ENCODE results near the gene UTY. TPM values are rescaled to one million over a fixed set of nuclear protein-coding genes. Genes with fewer than 3 reads are reported as not detected.

UTY gene
- total RNA-seq, 1 experiment from 2014 or later = not detected

- Histone ChIP-seq H3K36me3 (ENCODE audit: low read depth, low read length) (no peaks in the 10 kb centered on the region), H3K9ac (ENCODE audit: low read length) (no peak overlapping the region), H4K20me1 (ENCODE audit: low read length) (no peaks in the 10 kb centered on the region), H3K27ac (ENCODE audit: low read length) (no peak overlapping the region), H3K9me2 (replicated peaks; ENCODE audit: low read length) (no peaks in the 10 kb centered on the region), H3K79me2 (ENCODE audit: low read length) (no peaks in the 10 kb centered on the region), H3K4me3 (ENCODE audit: low read length) (no peak overlapping the region), H3F3A (ENCODE audit: low read length, unreplicated experiment) (no peaks in the 10 kb centered on the region), H3K27me3 (ENCODE audit: low read length) (no peaks in the 10 kb centered on the region), H3K4me2 (ENCODE audit: low read length) (no peak overlapping the region), H2AFZ (ENCODE audit: low read length) (no peak overlapping the region), H3K4me1 (ENCODE audit: insufficient read depth, low read length) (no peaks in the 10 kb centered on the region), H3K9me3 (ENCODE audit: low read length) (no peaks in the 10 kb centered on the region)
- no TSS peak for BruUV-seq (replicated peaks)
- intact Hi-C loops (cut with micrococcal nuclease) = no loop called here
- ATAC-seq = no peak
- TF ChIP-seq EZH2phosphoT487 (IDR thresholded peaks at IDR 0.05; ENCODE audit: borderline replicate concordance, low read length) (no peak), EZH2 (IDR thresholded peaks at IDR 0.05; ENCODE audit: low read length, unreplicated experiment) (no peak), CTCF (conservative IDR thresholded peaks at IDR 0.05; ENCODE audit: low read depth, low read length) (no peak)
- DNase-seq = no peak
- CTCF ChIA-PET = no interaction called here
- POLR2A ChIA-PET (ENCODE audit: unreplicated experiment) = no interaction called here
Measured at GRCh38 chrY:13443146-13443545, 36.7 kb downstream of the UTY start.

- H4K20me1 ChIP-seq (ENCODE audit: low read length) = no peaks in the 10 kb centered on the region
- no peak for ATAC-seq
- no peaks in the 10 kb centered on the region for H3K79me2 ChIP-seq (ENCODE audit: low read length)
- no peak overlapping the region for H3K9ac ChIP-seq (ENCODE audit: low read length)
- H3K4me1 ChIP-seq (ENCODE audit: insufficient read depth, low read length) = no peaks in the 10 kb centered on the region
- no peak for TF ChIP-seq EZH2phosphoT487 (IDR thresholded peaks at IDR 0.05; ENCODE audit: borderline replicate concordance, low read length)
- TF ChIP-seq EZH2 (IDR thresholded peaks at IDR 0.05; ENCODE audit: low read length, unreplicated experiment) = no peak
- no peak for TF ChIP-seq CTCF (conservative IDR thresholded peaks at IDR 0.05; ENCODE audit: low read depth, low read length)
- no TSS peak for BruUV-seq (replicated peaks)
- H3K36me3 ChIP-seq (ENCODE audit: low read depth, low read length) = no peaks in the 10 kb centered on the region
- H2AFZ ChIP-seq (ENCODE audit: low read length) = no peak overlapping the region
- intact Hi-C loops (cut with micrococcal nuclease) = no loop called here
- H3K4me2 ChIP-seq (ENCODE audit: low read length) = no peak overlapping the region
- no peak overlapping the region for H3K4me3 ChIP-seq (ENCODE audit: low read length)
- DNase-seq = no peak
- ChIA-PET POLR2A (ENCODE audit: unreplicated experiment) (no interaction called here), CTCF (no interaction called here)
- H3K9me2 ChIP-seq (replicated peaks; ENCODE audit: low read length) = no peaks in the 10 kb centered on the region
- H3K9me3 ChIP-seq (ENCODE audit: low read length) = no peaks in the 10 kb centered on the region
- H3K27ac ChIP-seq (ENCODE audit: low read length) = no peak overlapping the region
- no peaks in the 10 kb centered on the region for H3F3A ChIP-seq (ENCODE audit: low read length, unreplicated experiment)
- H3K27me3 ChIP-seq (ENCODE audit: low read length) = no peaks in the 10 kb centered on the region
Measured at GRCh38 chrY:13440811-13441210, 39.0 kb downstream of the UTY start.

- no peaks in the 10 kb centered on the region for H3K4me1 ChIP-seq (ENCODE audit: insufficient read depth, low read length)
- CTCF ChIA-PET = no interaction called here
- no peaks in the 10 kb centered on the region for H3K36me3 ChIP-seq (ENCODE audit: low read depth, low read length)
- no peaks in the 10 kb centered on the region for H4K20me1 ChIP-seq (ENCODE audit: low read length)
- no peak for TF ChIP-seq EZH2phosphoT487 (IDR thresholded peaks at IDR 0.05; ENCODE audit: borderline replicate concordance, low read length)
- no peak for TF ChIP-seq EZH2 (IDR thresholded peaks at IDR 0.05; ENCODE audit: low read length, unreplicated experiment)
- no peak for TF ChIP-seq CTCF (conservative IDR thresholded peaks at IDR 0.05; ENCODE audit: low read depth, low read length)
- no peak overlapping the region for H3K9ac ChIP-seq (ENCODE audit: low read length)
- H3K27ac ChIP-seq (ENCODE audit: low read length) = no peak overlapping the region
- no peak overlapping the region for H2AFZ ChIP-seq (ENCODE audit: low read length)
- H3K27me3 ChIP-seq (ENCODE audit: low read length) = no peaks in the 10 kb centered on the region
- H3K9me3 ChIP-seq (ENCODE audit: low read length) = no peaks in the 10 kb centered on the region
- H3K9me2 ChIP-seq (replicated peaks; ENCODE audit: low read length) = no peaks in the 10 kb centered on the region
- DNase-seq = no peak
- POLR2A ChIA-PET (ENCODE audit: unreplicated experiment) = no interaction called here
- no peak for ATAC-seq
- H3K4me2 ChIP-seq (ENCODE audit: low read length) = no peak overlapping the region
- no peaks in the 10 kb centered on the region for H3F3A ChIP-seq (ENCODE audit: low read length, unreplicated experiment)
- BruUV-seq (replicated peaks) = no TSS peak
- no peaks in the 10 kb centered on the region for H3K79me2 ChIP-seq (ENCODE audit: low read length)
- intact Hi-C loops (cut with micrococcal nuclease) = no loop called here
- no peak overlapping the region for H3K4me3 ChIP-seq (ENCODE audit: low read length)
Measured at GRCh38 chrY:13435968-13436937, 43.6 kb downstream of the UTY start.

Measured in PC-3 (cell line).